ENCODE data around the gene TMEM86B.

TMEM86B gene

DNA sequence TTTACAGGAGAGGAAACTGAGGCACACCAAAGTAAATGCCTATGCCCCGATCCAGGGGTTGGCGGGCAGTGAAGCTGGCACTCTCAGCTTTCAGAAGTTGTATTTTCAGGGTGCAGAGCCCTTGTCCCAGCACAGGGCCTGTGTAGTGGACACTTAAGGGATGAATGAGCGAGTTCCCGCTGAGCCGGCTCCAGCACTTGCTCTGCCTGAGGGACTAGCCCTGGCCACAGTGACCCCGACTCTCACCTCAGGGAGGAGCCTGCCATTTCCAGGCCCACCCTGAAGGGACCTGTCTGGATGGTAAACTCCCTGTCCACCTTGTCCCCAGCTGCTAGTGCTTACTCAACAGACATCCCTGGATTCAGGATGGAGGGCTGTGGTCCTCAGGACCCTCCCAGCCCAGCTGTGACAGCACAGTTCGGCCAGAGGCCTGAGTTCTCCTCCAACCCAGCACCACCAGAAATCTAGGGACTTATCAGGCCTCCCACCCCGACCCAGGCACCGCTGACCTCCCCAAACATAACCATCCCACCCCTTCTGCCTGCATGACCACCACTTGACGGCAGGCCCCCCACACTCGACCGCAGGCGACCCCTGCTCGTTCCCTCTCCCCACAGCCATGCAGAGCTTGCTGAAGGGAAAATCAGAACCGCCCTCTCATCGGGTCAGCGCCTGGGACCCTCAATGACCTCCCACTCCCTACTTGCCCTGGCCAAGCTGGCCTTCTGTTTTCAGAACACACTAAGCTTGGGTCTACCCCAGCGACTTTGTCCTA lies 21.9 kb upstream of the TMEM86B start:
- TF ChIP-seq, protein P1, sequence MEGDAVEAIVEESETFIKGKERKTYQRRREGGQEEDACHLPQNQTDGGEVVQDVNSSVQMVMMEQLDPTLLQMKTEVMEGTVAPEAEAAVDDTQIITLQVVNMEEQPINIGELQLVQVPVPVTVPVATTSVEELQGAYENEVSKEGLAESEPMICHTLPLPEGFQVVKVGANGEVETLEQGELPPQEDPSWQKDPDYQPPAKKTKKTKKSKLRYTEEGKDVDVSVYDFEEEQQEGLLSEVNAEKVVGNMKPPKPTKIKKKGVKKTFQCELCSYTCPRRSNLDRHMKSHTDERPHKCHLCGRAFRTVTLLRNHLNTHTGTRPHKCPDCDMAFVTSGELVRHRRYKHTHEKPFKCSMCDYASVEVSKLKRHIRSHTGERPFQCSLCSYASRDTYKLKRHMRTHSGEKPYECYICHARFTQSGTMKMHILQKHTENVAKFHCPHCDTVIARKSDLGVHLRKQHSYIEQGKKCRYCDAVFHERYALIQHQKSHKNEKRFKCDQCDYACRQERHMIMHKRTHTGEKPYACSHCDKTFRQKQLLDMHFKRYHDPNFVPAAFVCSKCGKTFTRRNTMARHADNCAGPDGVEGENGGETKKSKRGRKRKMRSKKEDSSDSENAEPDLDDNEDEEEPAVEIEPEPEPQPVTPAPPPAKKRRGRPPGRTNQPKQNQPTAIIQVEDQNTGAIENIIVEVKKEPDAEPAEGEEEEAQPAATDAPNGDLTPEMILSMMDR (IDR thresholded peaks at IDR 0.05), result no peak
- no peaks in the 10 kb centered on the region for H3K36me3 Mint-ChIP-seq (ENCODE audit: low read depth)
- no peak overlapping the region for H3K4me3 Mint-ChIP-seq
- no peaks in the 10 kb centered on the region for H3K27me3 Mint-ChIP-seq (ENCODE audit: low read depth, poor library complexity)
- no peaks in the 10 kb centered on the region for H3K9me3 Mint-ChIP-seq
- peaks cover 60% of the 10 kb centered on the region for H3K4me1 Mint-ChIP-seq
- peak overlapping the region; percentile 91 for H3K27ac Mint-ChIP-seq
- DNase-seq, result peak; percentile 36

DNA sequence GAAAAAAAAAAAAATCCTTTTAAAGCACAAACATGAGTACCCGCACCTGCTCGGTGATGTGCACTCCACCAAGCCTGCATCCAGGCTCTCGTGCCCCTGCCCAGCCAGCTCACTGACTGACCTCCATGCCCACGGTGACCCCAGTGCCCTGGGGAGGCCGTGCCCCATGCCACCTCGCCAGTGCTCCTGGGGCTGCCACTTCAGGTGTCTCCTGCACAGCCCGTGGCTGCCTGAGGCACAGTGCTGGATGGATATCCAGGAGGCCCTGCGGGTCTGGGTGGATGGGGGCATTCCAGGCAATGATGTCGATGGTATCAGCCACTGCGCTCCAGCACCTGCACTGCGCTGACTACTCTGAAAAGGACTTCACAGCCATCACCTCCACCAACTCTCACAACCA lies 21.3 kb upstream of the TMEM86B start:
- H3K9me3 Mint-ChIP-seq, result no peaks in the 10 kb centered on the region
- H3K4me3 Mint-ChIP-seq, result no peak overlapping the region
- DNase-seq, result no peak
- H3K36me3 Mint-ChIP-seq (ENCODE audit: low read depth), result no peaks in the 10 kb centered on the region
- no peak overlapping the region for H3K27ac Mint-ChIP-seq
- TF ChIP-seq, protein P1 (IDR thresholded peaks at IDR 0.05), result no peak
- no peaks in the 10 kb centered on the region for H3K27me3 Mint-ChIP-seq (ENCODE audit: low read depth, poor library complexity)
- H3K4me1 Mint-ChIP-seq, result peaks cover 54% of the 10 kb centered on the region

DNA sequence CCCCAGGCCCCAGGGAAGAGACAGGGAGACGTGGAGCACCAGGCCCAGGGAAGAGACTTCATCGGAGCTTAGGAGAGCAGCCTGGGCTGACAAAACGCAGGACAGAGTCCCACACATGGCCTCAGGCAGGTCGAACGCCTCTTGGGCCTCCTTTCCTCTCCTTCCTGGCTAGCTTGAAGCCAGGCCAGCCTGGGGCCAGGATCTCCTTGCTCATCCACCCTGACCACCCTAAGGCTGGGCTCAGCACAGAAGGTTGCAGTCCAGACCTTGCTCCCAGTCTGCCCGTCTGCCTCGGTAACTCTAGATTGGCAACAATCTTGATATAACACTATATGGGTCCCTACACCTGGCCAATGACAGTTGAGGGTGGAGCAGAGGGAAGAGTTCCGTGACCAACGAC lies 20.1 kb upstream of the TMEM86B start:
- TF ChIP-seq, protein P1 (IDR thresholded peaks at IDR 0.05), result no peak
- peaks cover 2% of the 10 kb centered on the region for H3K36me3 Mint-ChIP-seq (ENCODE audit: low read depth)
- no peaks in the 10 kb centered on the region for H3K27me3 Mint-ChIP-seq (ENCODE audit: low read depth, poor library complexity)
- DNase-seq, result no peak
- no peak overlapping the region for H3K4me3 Mint-ChIP-seq
- H3K4me1 Mint-ChIP-seq, result peaks cover 42% of the 10 kb centered on the region
- peak overlapping the region; percentile 86 for H3K27ac Mint-ChIP-seq
- no peaks in the 10 kb centered on the region for H3K9me3 Mint-ChIP-seq

DNA sequence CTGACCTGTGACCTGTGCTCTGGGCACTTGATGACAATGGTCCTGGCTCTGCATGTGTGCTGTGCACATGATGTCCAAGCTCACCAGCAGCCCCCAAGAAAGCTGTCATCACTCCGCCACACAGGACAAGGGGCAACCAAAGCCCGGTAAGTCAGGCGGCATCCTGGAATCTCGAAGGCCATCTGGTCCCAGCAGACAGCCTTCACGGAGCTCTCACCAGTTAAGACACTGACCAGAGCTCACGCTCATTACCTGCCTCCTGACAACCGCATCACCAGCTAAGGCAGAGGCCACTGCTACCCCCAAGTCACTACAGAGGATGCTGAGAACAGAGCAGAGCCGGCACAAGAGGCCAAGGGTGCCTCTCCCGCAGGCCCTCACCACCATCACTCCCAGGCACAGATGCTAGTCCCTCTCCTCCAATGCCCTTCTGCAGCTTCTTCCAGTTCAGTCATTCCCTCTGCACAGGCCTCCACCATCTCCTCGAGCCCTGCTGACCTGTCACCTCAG lies 19.7 kb upstream of the TMEM86B start:
- Mint-ChIP-seq H3K4me3 (no peak overlapping the region), H3K36me3 (ENCODE audit: low read depth) (peaks cover 7% of the 10 kb centered on the region), H3K4me1 (peaks cover 38% of the 10 kb centered on the region), H3K27me3 (ENCODE audit: low read depth, poor library complexity) (no peaks in the 10 kb centered on the region), H3K9me3 (no peaks in the 10 kb centered on the region), H3K27ac (peak overlapping the region; percentile 86)
- DNase-seq, result no peak
- TF ChIP-seq, protein P1 (IDR thresholded peaks at IDR 0.05), result no peak

DNA sequence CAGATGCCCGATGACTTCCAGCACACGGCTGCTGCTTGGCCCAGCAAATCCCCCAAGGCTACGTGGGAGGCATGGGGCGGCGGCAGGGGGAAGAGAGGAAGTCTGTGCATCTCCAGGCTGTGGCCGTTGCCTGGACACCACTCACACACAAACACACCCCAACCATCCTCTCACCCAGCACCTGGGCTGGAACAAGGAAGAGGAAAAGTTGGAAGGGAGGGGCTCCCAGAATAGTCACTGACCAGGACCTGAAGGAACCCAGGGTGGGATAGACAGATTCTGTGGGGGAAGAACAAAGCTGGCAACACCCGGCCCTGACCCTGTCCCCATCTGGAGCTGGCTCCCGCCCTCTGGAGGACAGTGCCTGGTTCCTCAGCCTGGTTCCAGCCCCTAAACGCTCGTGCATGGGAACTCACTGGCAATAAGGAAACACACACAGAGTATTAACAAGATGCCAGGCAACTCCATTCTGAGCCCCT lies 19.1 kb upstream of the TMEM86B start:
- DNase-seq, result no peak
- H3K27me3 Mint-ChIP-seq (ENCODE audit: low read depth, poor library complexity), result no peaks in the 10 kb centered on the region
- H3K27ac Mint-ChIP-seq, result no peak overlapping the region

More for the DNA sequence above, 19.1 kb upstream of the TMEM86B start:
- TF ChIP-seq, protein P1 (IDR thresholded peaks at IDR 0.05), result no peak
- peaks cover 36% of the 10 kb centered on the region for H3K4me1 Mint-ChIP-seq
- H3K36me3 Mint-ChIP-seq (ENCODE audit: low read depth), result peaks cover 12% of the 10 kb centered on the region
- no peaks in the 10 kb centered on the region for H3K9me3 Mint-ChIP-seq
- H3K4me3 Mint-ChIP-seq, result no peak overlapping the region
